ENCODE results near the gene RAMP3.

The RAMP3 gene

DNA sequence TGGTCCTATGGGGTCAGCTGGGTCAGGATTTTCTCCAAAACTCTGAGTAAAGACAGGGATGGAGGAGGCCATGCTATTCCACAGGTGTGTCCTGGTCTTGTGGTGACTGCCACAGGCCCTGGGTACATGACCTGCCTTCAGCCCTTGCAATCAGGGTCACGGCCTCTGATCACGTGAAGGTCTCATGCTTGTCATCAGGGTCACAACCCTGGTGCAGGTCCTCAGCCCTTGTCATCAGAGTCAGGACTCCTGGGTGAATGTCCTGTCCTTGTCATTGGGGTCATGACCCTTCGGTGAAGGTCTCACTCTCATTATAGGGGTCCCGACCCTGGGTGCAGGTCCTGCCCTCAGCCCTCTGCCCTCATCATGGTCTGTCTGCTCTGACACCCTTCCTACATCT, 24.2 kb upstream of the RAMP3 start:
- Histone ChIP-seq H3K36me3 (ENCODE audit: insufficient read depth) (no peaks in the 10 kb centered on the region), H3K9ac (no peak overlapping the region), H4K20me1 (ENCODE audit: insufficient read depth) (no peaks in the 10 kb centered on the region), H3K4me3 (IDR thresholded peaks at IDR 0.05; ENCODE audit: insufficient read depth, low read depth, low read length) (no peak overlapping the region), H3K27me3 (ENCODE audit: insufficient read depth, low read depth) (no peaks in the 10 kb centered on the region), H2AFZ (ENCODE audit: low read depth) (no peak overlapping the region), H3K4me1 (ENCODE audit: low read depth, poor library complexity, severe bottlenecking) (peaks cover 5% of the 10 kb centered on the region), H3K27ac (no peak overlapping the region), H3K4me2 (no peak overlapping the region), H3K79me2 (ENCODE audit: insufficient read depth, low read depth) (no peaks in the 10 kb centered on the region)
- TF ChIP-seq, protein P1, sequence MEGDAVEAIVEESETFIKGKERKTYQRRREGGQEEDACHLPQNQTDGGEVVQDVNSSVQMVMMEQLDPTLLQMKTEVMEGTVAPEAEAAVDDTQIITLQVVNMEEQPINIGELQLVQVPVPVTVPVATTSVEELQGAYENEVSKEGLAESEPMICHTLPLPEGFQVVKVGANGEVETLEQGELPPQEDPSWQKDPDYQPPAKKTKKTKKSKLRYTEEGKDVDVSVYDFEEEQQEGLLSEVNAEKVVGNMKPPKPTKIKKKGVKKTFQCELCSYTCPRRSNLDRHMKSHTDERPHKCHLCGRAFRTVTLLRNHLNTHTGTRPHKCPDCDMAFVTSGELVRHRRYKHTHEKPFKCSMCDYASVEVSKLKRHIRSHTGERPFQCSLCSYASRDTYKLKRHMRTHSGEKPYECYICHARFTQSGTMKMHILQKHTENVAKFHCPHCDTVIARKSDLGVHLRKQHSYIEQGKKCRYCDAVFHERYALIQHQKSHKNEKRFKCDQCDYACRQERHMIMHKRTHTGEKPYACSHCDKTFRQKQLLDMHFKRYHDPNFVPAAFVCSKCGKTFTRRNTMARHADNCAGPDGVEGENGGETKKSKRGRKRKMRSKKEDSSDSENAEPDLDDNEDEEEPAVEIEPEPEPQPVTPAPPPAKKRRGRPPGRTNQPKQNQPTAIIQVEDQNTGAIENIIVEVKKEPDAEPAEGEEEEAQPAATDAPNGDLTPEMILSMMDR (conservative IDR thresholded peaks at IDR 0.05; ENCODE audit: low read depth, low read length) = no peak

DNA sequence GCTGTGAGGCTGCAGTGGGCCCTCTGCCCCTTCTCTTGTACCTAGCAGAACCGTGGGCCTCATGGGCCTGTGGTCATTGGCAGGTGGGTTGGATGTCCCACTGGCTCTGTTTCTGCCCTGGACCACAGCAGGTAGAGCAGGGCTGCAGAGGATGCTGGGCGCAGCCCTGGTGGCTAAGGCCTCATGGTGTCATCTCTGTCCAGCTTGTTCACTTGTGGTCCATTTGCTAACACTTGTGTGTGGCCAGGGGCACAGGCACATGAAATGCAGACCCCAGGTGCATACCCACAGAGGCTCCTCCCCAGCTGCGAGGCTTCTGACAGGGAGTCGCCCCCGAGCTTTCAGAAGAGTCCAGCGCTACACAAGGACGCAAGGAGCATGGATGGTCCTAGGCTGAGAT, 23.7 kb upstream of the RAMP3 start:
- peaks cover 5% of the 10 kb centered on the region for H3K4me1 ChIP-seq (ENCODE audit: low read depth, poor library complexity, severe bottlenecking)
- H3K4me3 ChIP-seq (IDR thresholded peaks at IDR 0.05; ENCODE audit: insufficient read depth, low read depth, low read length) = no peak overlapping the region
- no peaks in the 10 kb centered on the region for H3K27me3 ChIP-seq (ENCODE audit: insufficient read depth, low read depth)
- no peak overlapping the region for H3K4me2 ChIP-seq
- no peak overlapping the region for H2AFZ ChIP-seq (ENCODE audit: low read depth)
- H3K9ac ChIP-seq = no peak overlapping the region
- TF ChIP-seq, protein P1 (conservative IDR thresholded peaks at IDR 0.05; ENCODE audit: low read depth, low read length) = no peak
- no peaks in the 10 kb centered on the region for H3K79me2 ChIP-seq (ENCODE audit: insufficient read depth, low read depth)
- H4K20me1 ChIP-seq (ENCODE audit: insufficient read depth) = no peaks in the 10 kb centered on the region
- no peaks in the 10 kb centered on the region for H3K36me3 ChIP-seq (ENCODE audit: insufficient read depth)
- no peak overlapping the region for H3K27ac ChIP-seq

DNA sequence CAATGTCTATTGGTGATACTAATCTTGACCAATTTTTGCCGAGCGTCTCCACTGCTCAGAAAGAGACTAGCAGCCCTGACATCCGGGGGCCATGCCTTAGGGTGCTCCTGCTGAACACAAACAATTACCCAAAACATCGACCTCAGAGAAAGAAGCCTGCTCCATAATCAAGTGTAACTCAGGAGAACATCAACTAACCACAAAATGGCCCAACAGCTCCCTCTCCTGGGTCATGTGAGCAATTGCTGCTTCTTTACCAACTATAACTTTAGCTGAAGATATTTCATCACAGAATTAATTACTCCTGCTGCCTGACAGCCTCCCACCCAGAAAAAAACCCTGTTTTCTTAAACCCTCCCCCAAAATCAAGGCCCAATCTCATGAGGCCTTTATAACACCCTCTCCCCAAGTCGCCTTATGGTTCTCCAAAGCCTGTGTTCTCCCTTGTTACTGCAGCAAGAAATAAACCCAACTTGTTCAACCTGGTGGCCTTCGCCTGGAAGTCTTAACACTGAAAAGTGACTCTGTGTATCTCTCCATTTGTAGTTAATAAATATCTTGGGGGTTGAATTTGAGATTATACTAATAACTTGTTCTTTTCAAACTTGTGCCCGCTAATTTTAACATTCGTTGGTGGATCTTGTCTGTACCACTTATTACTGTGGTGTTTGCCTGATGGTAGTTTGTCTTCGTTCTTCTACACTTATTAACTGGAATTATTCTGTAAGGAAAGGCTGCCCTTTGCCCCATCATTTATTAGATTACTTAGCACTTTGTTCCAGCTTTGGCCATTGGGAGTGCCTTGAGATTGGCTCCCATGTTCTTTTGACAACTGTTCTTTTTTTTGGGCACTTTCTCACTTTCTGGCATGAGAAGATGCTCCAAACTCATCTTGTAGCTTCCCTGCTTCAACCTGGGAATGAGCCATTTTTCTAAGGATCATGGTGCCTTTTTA, 21.2 kb upstream of the RAMP3 start:
- Histone ChIP-seq H3K4me3 (IDR thresholded peaks at IDR 0.05; ENCODE audit: insufficient read depth, low read depth, low read length) (no peak overlapping the region), H4K20me1 (ENCODE audit: insufficient read depth) (no peaks in the 10 kb centered on the region), H3K4me1 (ENCODE audit: low read depth, poor library complexity, severe bottlenecking) (peaks cover 5% of the 10 kb centered on the region), H3K27me3 (ENCODE audit: insufficient read depth, low read depth) (no peaks in the 10 kb centered on the region), H3K9ac (no peak overlapping the region), H3K36me3 (ENCODE audit: insufficient read depth) (no peaks in the 10 kb centered on the region), H3K79me2 (ENCODE audit: insufficient read depth, low read depth) (no peaks in the 10 kb centered on the region), H3K27ac (no peak overlapping the region), H3K4me2 (peak overlapping the region; percentile 31; the same call in 1 of the 2 replicates), H2AFZ (ENCODE audit: low read depth) (peak overlapping the region; percentile 18; the same call in 1 of the 2 replicates)
- TF ChIP-seq, protein P1 (conservative IDR thresholded peaks at IDR 0.05; ENCODE audit: low read depth, low read length) = peak; percentile 94

DNA sequence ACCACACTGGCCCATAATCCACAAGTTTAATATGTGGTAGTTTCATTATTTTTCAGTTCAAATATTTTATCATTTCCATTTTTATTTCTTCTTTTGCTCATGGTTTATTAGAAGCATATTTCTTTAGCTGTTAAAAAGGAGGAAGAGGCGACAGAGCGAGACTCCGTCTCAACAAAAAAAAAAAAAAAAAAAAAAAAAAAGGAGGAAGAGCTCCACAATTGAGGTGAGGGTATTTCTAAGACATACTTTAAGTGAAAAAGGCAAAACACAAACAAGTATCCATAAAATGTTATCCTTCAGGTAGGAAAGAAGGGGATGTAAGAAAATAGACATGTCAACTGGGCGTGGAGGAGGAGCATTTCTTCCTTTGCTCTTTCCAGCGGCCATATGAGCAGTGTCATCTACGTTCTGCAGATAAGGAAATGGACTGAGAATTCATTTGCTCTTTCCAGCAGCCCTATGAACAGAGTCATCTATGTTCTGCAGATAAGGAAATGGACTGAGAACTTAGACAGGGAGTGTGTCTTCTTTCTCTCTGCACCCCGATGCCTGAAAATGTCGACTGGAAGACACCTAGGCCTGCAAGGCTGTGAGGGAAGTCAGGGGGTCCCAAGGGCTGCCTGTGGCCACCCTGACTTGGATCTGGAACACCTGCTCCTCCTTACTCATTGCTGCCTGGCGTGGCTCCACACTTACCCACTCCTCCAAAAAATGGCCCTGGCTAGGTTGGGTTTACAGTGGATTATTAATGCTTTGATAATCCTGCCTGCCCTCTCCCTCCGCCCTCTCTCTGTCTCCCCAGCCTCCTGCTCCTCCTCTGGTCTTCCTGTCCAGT, 18.9 kb upstream of the RAMP3 start:
- H4K20me1 ChIP-seq (ENCODE audit: insufficient read depth) = no peaks in the 10 kb centered on the region
- no peak overlapping the region for H3K27ac ChIP-seq
- H3K9ac ChIP-seq = no peak overlapping the region
- H3K36me3 ChIP-seq (ENCODE audit: insufficient read depth) = no peaks in the 10 kb centered on the region
- peaks cover 5% of the 10 kb centered on the region for H3K4me1 ChIP-seq (ENCODE audit: low read depth, poor library complexity, severe bottlenecking)
- H2AFZ ChIP-seq (ENCODE audit: low read depth) = no peak overlapping the region
- no peaks in the 10 kb centered on the region for H3K27me3 ChIP-seq (ENCODE audit: insufficient read depth, low read depth)
- H3K79me2 ChIP-seq (ENCODE audit: insufficient read depth, low read depth) = no peaks in the 10 kb centered on the region
- H3K4me3 ChIP-seq (IDR thresholded peaks at IDR 0.05; ENCODE audit: insufficient read depth, low read depth, low read length) = no peak overlapping the region
- H3K4me2 ChIP-seq = no peak overlapping the region
- TF ChIP-seq, protein P1 (conservative IDR thresholded peaks at IDR 0.05; ENCODE audit: low read depth, low read length) = no peak
